HS-27A (cell line): Measurements from ENCODE around the gene FHOD3.

Experiments used
- DNase-seq: peaks from one replicate; pipeline ENCODE4 v3.0.0-alpha.2; 2012; ENCODE audit warnings: low read depth, missing footprints

Gene FHOD3

GRCh38 chr18:36593641-36594040 is 296.1 kb downstream of the FHOD3 start:
- no peak for DNase-seq

- no peak for DNase-seq
Measured at GRCh38 chr18:36594621-36595020, 297.1 kb downstream of the FHOD3 start.

- no peak for DNase-seq
Measured at GRCh38 chr18:36595046-36595817, 297.7 kb downstream of the FHOD3 start.

GRCh38 chr18:36595818-36596215 is 298.3 kb downstream of the FHOD3 start:
- DNase-seq, result no peak

- no peak for DNase-seq
Measured at GRCh38 chr18:36597636-36598035, 300.1 kb downstream of the FHOD3 start.

GRCh38 chr18:36600548-36600947 is 303.0 kb downstream of the FHOD3 start:
- no peak for DNase-seq

- no peak for DNase-seq
Measured at GRCh38 chr18:36601316-36601715, 303.8 kb downstream of the FHOD3 start.

- DNase-seq, result no peak
Measured at GRCh38 chr18:36602071-36602470, 304.6 kb downstream of the FHOD3 start.

GRCh38 chr18:36602620-36603019 is 305.1 kb downstream of the FHOD3 start:
- no peak for DNase-seq

GRCh38 chr18:36608107-36608506 is 310.6 kb downstream of the FHOD3 start:
- DNase-seq, result no peak

- no peak for DNase-seq
Measured at GRCh38 chr18:36610258-36610657, 312.7 kb downstream of the FHOD3 start.

GRCh38 chr18:36610661-36611060 is 313.1 kb downstream of the FHOD3 start:
- no peak for DNase-seq

GRCh38 chr18:36613069-36613468 is 315.6 kb downstream of the FHOD3 start:
- no peak for DNase-seq

- DNase-seq, result no peak
Measured at GRCh38 chr18:36613810-36614209, 316.3 kb downstream of the FHOD3 start.

- no peak for DNase-seq
Measured at GRCh38 chr18:36620788-36621187, 323.3 kb downstream of the FHOD3 start.

- DNase-seq, result no peak
Measured at GRCh38 chr18:36622610-36623009, 325.1 kb downstream of the FHOD3 start.

GRCh38 chr18:36623091-36623490 is 325.6 kb downstream of the FHOD3 start:
- DNase-seq, result no peak

- no peak for DNase-seq
Measured at GRCh38 chr18:36623681-36624190, 326.2 kb downstream of the FHOD3 start.

GRCh38 chr18:36624451-36625167 is 327.1 kb downstream of the FHOD3 start:
- DNase-seq, result no peak

GRCh38 chr18:36625386-36625785 is 327.9 kb downstream of the FHOD3 start:
- DNase-seq, result no peak

- no peak for DNase-seq
Measured at GRCh38 chr18:36627637-36628036, 330.1 kb downstream of the FHOD3 start.

- DNase-seq, result no peak
Measured at GRCh38 chr18:36628435-36629137, 331.1 kb downstream of the FHOD3 start.

- DNase-seq, result no peak
Measured at GRCh38 chr18:36629138-36629530, 331.6 kb downstream of the FHOD3 start.
